GM21390 (cell line): Measurements from ENCODE around the gene SLC29A2.
"Not testable (repeated sequence)": the region's sequence is repeated elsewhere in the genome, so short reads cannot be mapped to it uniquely, and the experiment has no call there.

Experiments used
- ATAC-seq: cut with Tn5 transposase; IDR thresholded peaks from one replicate; pipeline ENCODE4 v1.9.1; 2021; ENCODE audit not compliant: unreplicated experiment

SLC29A2 gene

GRCh38 chr11:66386171-66387069 lies 14.9 kb upstream of the SLC29A2 start:
- ATAC-seq = no peak

GRCh38 chr11:66384316-66384715 lies 12.8 kb upstream of the SLC29A2 start:
- not testable (repeated sequence) for ATAC-seq

- not testable (repeated sequence) for ATAC-seq
Observed at GRCh38 chr11:66380264-66380663, 8.7 kb upstream of the SLC29A2 start.

- not testable (repeated sequence) for ATAC-seq
Observed at GRCh38 chr11:66373690-66374287, 2.2 kb upstream of the SLC29A2 start.

- no peak for ATAC-seq
Observed at GRCh38 chr11:66373265-66373664, 1.7 kb upstream of the SLC29A2 start.

GRCh38 chr11:66369073-66369894 lies 2.3 kb downstream of the SLC29A2 start:
- ATAC-seq = no peak

GRCh38 chr11:66368484-66368883 lies 3.1 kb downstream of the SLC29A2 start:
- ATAC-seq = no peak

GRCh38 chr11:66367561-66368312 lies 3.8 kb downstream of the SLC29A2 start:
- no peak for ATAC-seq

- ATAC-seq = no peak
Observed at GRCh38 chr11:66366844-66367477, 4.6 kb downstream of the SLC29A2 start.

- ATAC-seq = no peak
Observed at GRCh38 chr11:66365711-66366619, 5.6 kb downstream of the SLC29A2 start.

- no peak for ATAC-seq
Observed at GRCh38 chr11:66365166-66365565, 6.4 kb downstream of the SLC29A2 start.

- no peak for ATAC-seq
Observed at GRCh38 chr11:66363805-66364535, 7.6 kb downstream of the SLC29A2 start.

- ATAC-seq = no peak
Observed at GRCh38 chr11:66363187-66363601, 8.4 kb downstream of the SLC29A2 start.

- ATAC-seq = no peak
Observed at GRCh38 chr11:66362481-66363147, 8.9 kb downstream of the SLC29A2 start.

- no peak for ATAC-seq
Observed at GRCh38 chr11:66361502-66361941, 10.0 kb downstream of the SLC29A2 start.

- no peak for ATAC-seq
Observed at GRCh38 chr11:66360406-66361073, 11.0 kb downstream of the SLC29A2 start.

- no peak for ATAC-seq
Observed at GRCh38 chr11:66359662-66360087, 11.9 kb downstream of the SLC29A2 start.
